Uterus (tissue), 4 donors: ENCODE data around the gene CCDC177. TPM values are rescaled to one million over a fixed set of nuclear protein-coding genes. Genes with fewer than 3 reads are reported as not detected.

ENCODE experiments used
- DNase-seq, 2 donors: peaks; one replicate each; pipeline ENCODE4 v3.0.0-alpha.2; 2019 to 2020
- H3K27ac ChIP-seq, 2 donors: fragments of 200-600 bp; sonication (generic); 1 replicate in 1 of 2; 2 replicates in 1 of 2; pipeline ENCODE4 v1.5.1; 2016 to 2018
- H3K27me3 ChIP-seq, 2 donors: fragments of 200-600 bp; sonication (generic); one replicate each; pipeline ENCODE4 v1.5.1; 2018 to 2019; ENCODE audit warnings: control low read depth in 1 of 2
- H3K36me3 ChIP-seq, 2 donors: fragments of 200-600 bp; sonication (generic); one replicate each; pipeline ENCODE4 v1.5.1; 2019; ENCODE audit warnings: control low read depth in 1 of 2
- H3K4me1 ChIP-seq, 2 donors: fragments of 200-600 bp; sonication (generic); one replicate each; pipeline ENCODE4 v1.5.1; 2018 to 2019; ENCODE audit warnings: control low read depth in 1 of 2
- H3K4me3 ChIP-seq, 2 donors: fragments of 200-600 bp; sonication (generic); 1 replicate in 1 of 2; 2 replicates in 1 of 2; pipeline ENCODE4 v1.5.1; 2018 to 2019; ENCODE audit warnings: mild to moderate bottlenecking in 1 of 2
- H3K9me3 ChIP-seq, 2 donors: fragments of 200-600 bp; sonication (generic); one replicate each; pipeline ENCODE4 v1.5.1; 2019; ENCODE audit warnings: control low read depth in 1 of 2
- CTCF ChIP-seq, 4 experiments: fragments of 200-600 bp in 2 of 4; fragments of 450-650 bp in 2 of 4; sonication (generic) in 2 of 4; IDR thresholded peaks; one replicate each; pipeline ENCODE4 v1.5.1; 2016 to 2019; ENCODE audit warnings: antibody characterized with exemption in 4 of 4, mild to moderate bottlenecking in 2 of 4, moderate library complexity in 1 of 4
- POLR2A ChIP-seq, 2 donors: fragments of 450-650 bp; IDR thresholded peaks; one replicate each; pipeline ENCODE4 v1.6.1; 2016; ENCODE audit warnings: antibody characterized with exemption in 2 of 2, mild to moderate bottlenecking in 1 of 2, moderate library complexity in 1 of 2
- intact Hi-C: fragments of 100-400 bp; cut with DNase I; formaldehyde crosslinking; loops from one replicate; pipeline ENCODE4 v1.15.1; 2023; ENCODE audit warnings: low total_unique reads
- total RNA-seq, 4 donors: library from RNA; depleted of rRNA in 3 of 4; stranded (reverse); fragments of >200 nt in 3 of 4; gene quantifications; one replicate each; pipeline versions ENCODE4 v1.1.0 to v1.2.4, GENCODE V29; 2014 to 2023
- donor health status: DM: yes; HTN: yes; CAD: no.

CCDC177 gene
- total RNA-seq, 4 donors from 2014 or later, result not detected

GRCh38 chr14:69586404-69586803 is 11.7 kb upstream of the CCDC177 start:
- H3K9me3 ChIP-seq, result no peaks in the 10 kb centered on the region
- H3K27me3 ChIP-seq, result no peaks in the 10 kb centered on the region
- H3K4me1 ChIP-seq, result no peaks in the 10 kb centered on the region
- DNase-seq, result no peak
- H3K4me3 ChIP-seq, result no peak overlapping the region
- H3K27ac ChIP-seq, result no peak overlapping the region
- H3K36me3 ChIP-seq, result no peaks in the 10 kb centered on the region
- no peak for TF ChIP-seq CTCF (IDR thresholded peaks at IDR 0.05)
- TF ChIP-seq POLR2A (IDR thresholded peaks at IDR 0.05), result no peak
- intact Hi-C loops, result loop anchor here (5.0 kb wide), 1 partner anchor 141 kb away; no protein-coding TSS in a partner anchor

GRCh38 chr14:69584389-69584788 is 9.7 kb upstream of the CCDC177 start:
- Histone ChIP-seq H3K4me1 (no peaks in the 10 kb centered on the region), H3K4me3 (no peak overlapping the region), H3K27me3 (no peaks in the 10 kb centered on the region), H3K9me3 (no peaks in the 10 kb centered on the region), H3K36me3 (no peaks in the 10 kb centered on the region), H3K27ac (no peak overlapping the region)
- TF ChIP-seq CTCF (IDR thresholded peaks at IDR 0.05), result no peak
- intact Hi-C loops, result no loop called here
- DNase-seq, result no peak

- no peak for DNase-seq
- no peaks in the 10 kb centered on the region for H3K9me3 ChIP-seq
- no peaks in the 10 kb centered on the region for H3K36me3 ChIP-seq
- TF ChIP-seq CTCF (IDR thresholded peaks at IDR 0.05), result no peak
- TF ChIP-seq POLR2A (IDR thresholded peaks at IDR 0.05), result no peak
- intact Hi-C loops, result no loop called here
- H3K27ac ChIP-seq, result no peak overlapping the region
- H3K27me3 ChIP-seq, result no peaks in the 10 kb centered on the region
- no peak overlapping the region for H3K4me3 ChIP-seq
- H3K4me1 ChIP-seq, result no peaks in the 10 kb centered on the region
Measured at GRCh38 chr14:69582829-69583228, 8.2 kb upstream of the CCDC177 start.

- Histone ChIP-seq H3K4me3 (no peak overlapping the region), H3K27me3 (no peaks in the 10 kb centered on the region), H3K36me3 (no peaks in the 10 kb centered on the region), H3K4me1 (no peaks in the 10 kb centered on the region), H3K9me3 (no peaks in the 10 kb centered on the region), H3K27ac (no peak overlapping the region)
- TF ChIP-seq POLR2A (IDR thresholded peaks at IDR 0.05) (no peak), CTCF (IDR thresholded peaks at IDR 0.05) (no peak)
- intact Hi-C loops, result no loop called here
- DNase-seq, result no peak
Measured at GRCh38 chr14:69582212-69582611, 7.5 kb upstream of the CCDC177 start.

GRCh38 chr14:69581316-69581935 is 6.8 kb upstream of the CCDC177 start:
- H3K27ac ChIP-seq, result no peak overlapping the region
- TF ChIP-seq POLR2A (IDR thresholded peaks at IDR 0.05) (no peak), CTCF (IDR thresholded peaks at IDR 0.05) (no peak)
- no peaks in the 10 kb centered on the region for H3K36me3 ChIP-seq
- no peaks in the 10 kb centered on the region for H3K4me1 ChIP-seq
- no peaks in the 10 kb centered on the region for H3K27me3 ChIP-seq
- intact Hi-C loops, result no loop called here
- no peaks in the 10 kb centered on the region for H3K9me3 ChIP-seq
- no peak overlapping the region for H3K4me3 ChIP-seq
- DNase-seq, result no peak
